HG02970 (cell line): ENCODE results near the gene BHLHE40.

Source experiments
- ATAC-seq: cut with Tn5 transposase; IDR thresholded peaks from one replicate; pipeline ENCODE4 v1.9.1; 2021; ENCODE audit warnings: mild to moderate bottlenecking, moderate library complexity, moderate number of reproducible peaks; ENCODE audit not compliant: unreplicated experiment, low FRiP score

The BHLHE40 gene

GRCh38 chr3:4979428-4980228 is at the start of gene BHLHE40:
Gene BHLHE40, plus strand, starts transcription at chr3:4979437. Its CDS starts 282 bp downstream, at chr3:4979719.
- no peak for ATAC-seq

- no peak for ATAC-seq
These were observed 48.7 kb upstream of the BHLHE40 start for GRCh38 chr3:4930501-4930900.

- no peak for ATAC-seq
These were observed 45.2 kb upstream of the BHLHE40 start for GRCh38 chr3:4934050-4934449.

- ATAC-seq = no peak
These were observed 43.9 kb upstream of the BHLHE40 start for GRCh38 chr3:4935347-4935746.

GRCh38 chr3:4936982-4937614 is 42.1 kb upstream of the BHLHE40 start:
- ATAC-seq = no peak

- no peak for ATAC-seq
These were observed 40.8 kb upstream of the BHLHE40 start for GRCh38 chr3:4938281-4938982.

GRCh38 chr3:4939276-4939675 is 40.0 kb upstream of the BHLHE40 start:
- no peak for ATAC-seq

GRCh38 chr3:4940985-4941384 is 38.3 kb upstream of the BHLHE40 start:
- ATAC-seq = no peak

- no peak for ATAC-seq
These were observed 35.7 kb upstream of the BHLHE40 start for GRCh38 chr3:4943549-4943948.

- no peak for ATAC-seq
These were observed 33.9 kb upstream of the BHLHE40 start for GRCh38 chr3:4945324-4945723.

- no peak for ATAC-seq
These were observed 32.2 kb upstream of the BHLHE40 start for GRCh38 chr3:4947028-4947427.

GRCh38 chr3:4948395-4948794 is 30.8 kb upstream of the BHLHE40 start:
- ATAC-seq = no peak

GRCh38 chr3:4949004-4949403 is 30.2 kb upstream of the BHLHE40 start:
- no peak for ATAC-seq

- no peak for ATAC-seq
These were observed 29.6 kb upstream of the BHLHE40 start for GRCh38 chr3:4949659-4950058.

GRCh38 chr3:4950351-4950784 is 28.9 kb upstream of the BHLHE40 start:
- no peak for ATAC-seq

- ATAC-seq = no peak
These were observed 28.3 kb upstream of the BHLHE40 start for GRCh38 chr3:4950948-4951347.

GRCh38 chr3:4953119-4953518 is 26.1 kb upstream of the BHLHE40 start:
- ATAC-seq = no peak

GRCh38 chr3:4954256-4955000 is 24.8 kb upstream of the BHLHE40 start:
- no peak for ATAC-seq

GRCh38 chr3:4956099-4956498 is 23.1 kb upstream of the BHLHE40 start:
- ATAC-seq = no peak

- no peak for ATAC-seq
These were observed 22.5 kb upstream of the BHLHE40 start for GRCh38 chr3:4956738-4957137.

- no peak for ATAC-seq
These were observed 21.3 kb upstream of the BHLHE40 start for GRCh38 chr3:4957978-4958377.
